ENCODE measurements around the gene JAZF1. TPM values are rescaled to one million over a fixed set of nuclear protein-coding genes. Genes with fewer than 3 reads are reported as not detected.

The JAZF1 gene
- total and polyA plus RNA-seq, 2 donors (not counting 1 experiment from before 2014, with no cell fraction given), result 14.0 to 38.6 TPM

DNA sequence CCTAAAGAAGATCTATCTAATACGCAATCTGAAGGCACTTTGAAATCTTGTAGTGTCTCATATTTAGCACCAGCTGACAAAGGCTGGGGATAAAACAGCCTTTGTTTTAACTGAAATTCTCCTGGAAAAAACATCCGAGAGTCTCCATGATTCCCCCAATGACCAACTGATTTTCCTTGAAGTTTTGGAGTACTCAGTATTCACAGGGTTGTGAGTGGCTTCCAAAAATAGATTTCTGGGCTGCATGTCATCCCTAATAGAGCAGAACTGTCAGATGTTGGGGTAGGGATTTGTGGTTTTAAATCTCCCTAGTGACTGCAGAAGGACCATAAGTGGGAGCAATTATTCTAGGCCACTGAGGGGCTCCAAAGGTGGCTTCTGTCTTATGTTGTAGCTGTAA is 234.2 kb downstream of the JAZF1 start:
- no peaks in the 10 kb centered on the region for H3K9me3 Mint-ChIP-seq (ENCODE audit: insufficient read depth)
- H3K4me1 Mint-ChIP-seq, result peaks cover 2% of the 10 kb centered on the region
- ATAC-seq (ENCODE audit: low read depth), result no peak
- H3K79me2 ChIP-seq (ENCODE audit: control insufficient read depth, insufficient read depth, low read length), result peaks cover 53% of the 10 kb centered on the region
- no peak overlapping the region for H2AFZ ChIP-seq (ENCODE audit: insufficient read depth, low read depth, low read length, poor library complexity, severe bottlenecking)
- H3K27me3 ChIP-seq (replicated peaks in 1 of 4; ENCODE audit: control extremely low read depth in 1 of 4, control insufficient read depth in 3 of 4, insufficient read depth in 4 of 4, low read length in 3 of 4), result no peaks in the 10 kb centered on the region
- DNase-seq, result no peak
- H3K9me3 ChIP-seq (ENCODE audit: control extremely low read depth in 1 of 3, control insufficient read depth in 2 of 3, insufficient read depth in 1 of 3, low read length in 2 of 3), result peaks cover 0 to 3% (median 0%) of the 10 kb centered on the region in 3 donors
- H3K36me3 ChIP-seq (replicated peaks in 1 of 2; ENCODE audit: control extremely low read depth in 1 of 2, control insufficient read depth in 1 of 2, extremely low read depth in 1 of 2, insufficient read depth in 2 of 2, low read length in 1 of 2), result peaks cover 0 to 18% of the 10 kb centered on the region in 2 experiments
- no peaks in the 10 kb centered on the region for H3K4me1 ChIP-seq (ENCODE audit: control insufficient read depth in 2 of 2, insufficient read depth in 2 of 2, low read length in 2 of 2)
- H4K20me1 ChIP-seq (ENCODE audit: control insufficient read depth, insufficient read depth, low read length, poor library complexity, severe bottlenecking), result peaks cover 69% of the 10 kb centered on the region
- POLR2A ChIA-PET, result no interaction called here
- no peaks in the 10 kb centered on the region for H3K27me3 Mint-ChIP-seq
- intact Hi-C loops (cut with micrococcal nuclease), result no loop called here
- no peak overlapping the region for H3K9ac ChIP-seq (ENCODE audit: low read length)
- WGBS (ENCODE audit: insufficient coverage), result no CpG with 5 or more reads among the region's 2 CpGs
- CTCF ChIA-PET, result no interaction called here
- no peak overlapping the region for H3K4me2 ChIP-seq (replicated peaks; ENCODE audit: low read depth, low read length, poor library complexity, severe bottlenecking)
- no peak overlapping the region for H3K4me3 Mint-ChIP-seq
- H3K27ac Mint-ChIP-seq, result no peak overlapping the region
- TF ChIP-seq, protein P1, sequence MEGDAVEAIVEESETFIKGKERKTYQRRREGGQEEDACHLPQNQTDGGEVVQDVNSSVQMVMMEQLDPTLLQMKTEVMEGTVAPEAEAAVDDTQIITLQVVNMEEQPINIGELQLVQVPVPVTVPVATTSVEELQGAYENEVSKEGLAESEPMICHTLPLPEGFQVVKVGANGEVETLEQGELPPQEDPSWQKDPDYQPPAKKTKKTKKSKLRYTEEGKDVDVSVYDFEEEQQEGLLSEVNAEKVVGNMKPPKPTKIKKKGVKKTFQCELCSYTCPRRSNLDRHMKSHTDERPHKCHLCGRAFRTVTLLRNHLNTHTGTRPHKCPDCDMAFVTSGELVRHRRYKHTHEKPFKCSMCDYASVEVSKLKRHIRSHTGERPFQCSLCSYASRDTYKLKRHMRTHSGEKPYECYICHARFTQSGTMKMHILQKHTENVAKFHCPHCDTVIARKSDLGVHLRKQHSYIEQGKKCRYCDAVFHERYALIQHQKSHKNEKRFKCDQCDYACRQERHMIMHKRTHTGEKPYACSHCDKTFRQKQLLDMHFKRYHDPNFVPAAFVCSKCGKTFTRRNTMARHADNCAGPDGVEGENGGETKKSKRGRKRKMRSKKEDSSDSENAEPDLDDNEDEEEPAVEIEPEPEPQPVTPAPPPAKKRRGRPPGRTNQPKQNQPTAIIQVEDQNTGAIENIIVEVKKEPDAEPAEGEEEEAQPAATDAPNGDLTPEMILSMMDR (IDR thresholded peaks at IDR 0.05), result no peak
- TF ChIP-seq EZH2 (IDR thresholded peaks at IDR 0.05; ENCODE audit: borderline replicate concordance, insufficient read depth, low read depth, low read length, poor library complexity, severe bottlenecking), result no peak
- H3K27ac ChIP-seq (ENCODE audit: low read length in 2 of 2), result no peak overlapping the region
- no peak overlapping the region for H3K4me3 ChIP-seq (ENCODE audit: control extremely low read depth in 1 of 5, extremely low read depth in 1 of 5, insufficient read depth in 1 of 5, low read depth in 2 of 5, low read length in 4 of 5)

- Histone ChIP-seq H3K4me3 (ENCODE audit: control extremely low read depth in 1 of 5, extremely low read depth in 1 of 5, insufficient read depth in 1 of 5, low read depth in 2 of 5, low read length in 4 of 5) (no peak overlapping the region), H3K9me3 (ENCODE audit: control extremely low read depth in 1 of 3, control insufficient read depth in 2 of 3, insufficient read depth in 1 of 3, low read length in 2 of 3) (peaks cover 0 to 3% (median 0%) of the 10 kb centered on the region in 3 donors), H3K4me1 (ENCODE audit: control insufficient read depth in 2 of 2, insufficient read depth in 2 of 2, low read length in 2 of 2) (no peaks in the 10 kb centered on the region), H2AFZ (ENCODE audit: insufficient read depth, low read depth, low read length, poor library complexity, severe bottlenecking) (no peak overlapping the region), H4K20me1 (ENCODE audit: control insufficient read depth, insufficient read depth, low read length, poor library complexity, severe bottlenecking) (peaks cover 63% of the 10 kb centered on the region), H3K9ac (ENCODE audit: low read length) (no peak overlapping the region), H3K27me3 (replicated peaks in 1 of 4; ENCODE audit: control extremely low read depth in 1 of 4, control insufficient read depth in 3 of 4, insufficient read depth in 4 of 4, low read length in 3 of 4) (no peaks in the 10 kb centered on the region), H3K27ac (ENCODE audit: low read length in 2 of 2) (no peak overlapping the region), H3K79me2 (ENCODE audit: control insufficient read depth, insufficient read depth, low read length) (peaks cover 47% of the 10 kb centered on the region), H3K4me2 (replicated peaks; ENCODE audit: low read depth, low read length, poor library complexity, severe bottlenecking) (no peak overlapping the region), H3K36me3 (replicated peaks in 1 of 2; ENCODE audit: control extremely low read depth in 1 of 2, control insufficient read depth in 1 of 2, extremely low read depth in 1 of 2, insufficient read depth in 2 of 2, low read length in 1 of 2) (peaks cover 4 to 18% of the 10 kb centered on the region in 2 experiments)
- ATAC-seq (ENCODE audit: low read depth) (no peak), DNase-seq (no peak)
- H3K4me1 Mint-ChIP-seq, result peaks cover 2% of the 10 kb centered on the region
- no peaks in the 10 kb centered on the region for H3K9me3 Mint-ChIP-seq (ENCODE audit: insufficient read depth)
- intact Hi-C loops (cut with micrococcal nuclease), result no loop called here
- TF ChIP-seq, protein P1 (IDR thresholded peaks at IDR 0.05), result no peak
- TF ChIP-seq EZH2 (IDR thresholded peaks at IDR 0.05; ENCODE audit: borderline replicate concordance, insufficient read depth, low read depth, low read length, poor library complexity, severe bottlenecking), result no peak
- CTCF ChIA-PET, result no interaction called here
- WGBS (ENCODE audit: insufficient coverage), result 98% methylated on average over 10 of the region's 10 CpGs
- H3K27ac Mint-ChIP-seq, result no peak overlapping the region
- no peak overlapping the region for H3K4me3 Mint-ChIP-seq
- no peaks in the 10 kb centered on the region for H3K27me3 Mint-ChIP-seq
- POLR2A ChIA-PET, result no interaction called here
Measured at GRCh38 chr7:27945058-27945795, 235.4 kb downstream of the JAZF1 start.

Data from B cell (primary cell).